Neural cell (in vitro differentiated cells): ENCODE data around the gene EHMT1. TPM values are rescaled to one million over a fixed set of nuclear protein-coding genes. Genes with fewer than 3 reads are reported as not detected.

ENCODE experiments used
- H2AFZ ChIP-seq: fragments of 200-600, 300-800 bp; sonication (generic), shearing (Covaris generic); 2 replicates; pipeline ENCODE4 v1.6.0; 2014; ENCODE audit warnings: low read depth, mild to moderate bottlenecking, antibody characterized with exemption, low read length, moderate library complexity
- H3F3A ChIP-seq: fragments of 200-600 bp; shearing (Covaris generic); 2 replicates; pipeline ENCODE4 v1.6.1; 2016; ENCODE audit warnings: mild to moderate bottlenecking, moderate library complexity, mixed read lengths, antibody characterized with exemption, low read length; ENCODE audit not compliant: insufficient read depth, poor library complexity, severe bottlenecking
- H3K27ac ChIP-seq: fragments of 200-600, 300-800 bp; sonication (generic), shearing (Covaris generic); 2 replicates; pipeline ENCODE4 v1.5.1; 2014; ENCODE audit warnings: mild to moderate bottlenecking, low read length, moderate library complexity
- H3K27me3 ChIP-seq: fragments of 300-800, 200-600 bp; sonication (generic), shearing (Covaris generic); 2 replicates; pipeline ENCODE4 v1.6.0; 2014; ENCODE audit warnings: mild to moderate bottlenecking, low read depth, low read length, moderate library complexity; ENCODE audit not compliant: insufficient read depth
- H3K36me3 ChIP-seq: fragments of 300-800, 200-600 bp; sonication (generic), shearing (Covaris generic); 2 replicates; pipeline ENCODE4 v1.5.1; 2014; ENCODE audit warnings: mild to moderate bottlenecking, antibody characterized with exemption, low read length, moderate library complexity; ENCODE audit not compliant: insufficient read depth
- H3K4me2 ChIP-seq: fragments of 300-800, 200-600 bp; sonication (generic), shearing (Covaris generic); 2 replicates; pipeline ENCODE4 v1.6.0; 2014; ENCODE audit warnings: mild to moderate bottlenecking, low read length
- H3K4me3 ChIP-seq: fragments of 300-800, 200-600 bp; sonication (generic), shearing (Covaris generic); 2 replicates; pipeline ENCODE4 v1.5.1; 2014; ENCODE audit warnings: mild to moderate bottlenecking, low read length, moderate library complexity
- H3K79me2 ChIP-seq: fragments of 200-600 bp; shearing (Covaris generic); replicated peaks from 2 replicates; pipeline ENCODE4 v1.6.0; 2014; ENCODE audit warnings: mild to moderate bottlenecking, low read length, moderate library complexity; ENCODE audit not compliant: insufficient read depth
- H3K9ac ChIP-seq: fragments of 300-800, 200-600 bp; sonication (generic), shearing (Covaris generic); 2 replicates; pipeline ENCODE4 v1.6.1; 2016; ENCODE audit warnings: mild to moderate bottlenecking, low read length, mixed read lengths
- H3K9me2 ChIP-seq: fragments of 200-600 bp; shearing (Covaris generic); 2 replicates; pipeline ENCODE4 v1.6.1; 2016; ENCODE audit warnings: mild to moderate bottlenecking, low read length, mixed read lengths; ENCODE audit not compliant: insufficient read depth
- H3K9me3 ChIP-seq: fragments of 200-600, 300-800 bp; sonication (generic), shearing (Covaris generic); 2 replicates; pipeline ENCODE4 v1.6.1; 2016; ENCODE audit warnings: mild to moderate bottlenecking, mixed run types, low read length, moderate library complexity, mixed read lengths
- H4K20me1 ChIP-seq: fragments of 200-600 bp; shearing (Covaris generic); 2 replicates; pipeline ENCODE4 v1.6.1; 2016; ENCODE audit warnings: mild to moderate bottlenecking, mixed run types; ENCODE audit not compliant: insufficient read depth
- EP300 ChIP-seq: fragments of 450-650 bp; conservative IDR thresholded peaks from 2 replicates; pipeline ENCODE4 v1.6.1; 2014; ENCODE audit warnings: antibody characterized with exemption, mild to moderate bottlenecking, moderate library complexity; ENCODE audit not compliant: poor library complexity, severe bottlenecking
- EZH2 ChIP-seq: fragments of 200-600, 300-800 bp; shearing (Covaris generic), sonication (generic); IDR thresholded peaks from 2 replicates; pipeline ENCODE4 v1.6.1; 2014; ENCODE audit warnings: antibody characterized with exemption, low read length, borderline replicate concordance, mild to moderate bottlenecking; ENCODE audit not compliant: insufficient read depth, poor library complexity, severe bottlenecking
- MXI1 ChIP-seq: fragments of 450-650 bp; conservative IDR thresholded peaks from 2 replicates; pipeline ENCODE4 v1.6.1; 2014; ENCODE audit warnings: antibody characterized with exemption, mild to moderate bottlenecking; ENCODE audit not compliant: poor library complexity, severe bottlenecking
- POLR2AphosphoS5 ChIP-seq: IDR thresholded peaks from 2 replicates; pipeline ENCODE4 v1.6.1; 2012
- RAD21 ChIP-seq: fragments of 450-650 bp; conservative IDR thresholded peaks from 2 replicates; pipeline ENCODE4 v1.6.1; 2014; ENCODE audit warnings: antibody characterized with exemption, mild to moderate bottlenecking, moderate library complexity
- SMC3 ChIP-seq: fragments of 450-650 bp; conservative IDR thresholded peaks from 2 replicates; pipeline ENCODE4 v1.6.1; 2014; ENCODE audit warnings: antibody characterized with exemption, mild to moderate bottlenecking, moderate library complexity; ENCODE audit not compliant: poor library complexity
- TAF1 ChIP-seq: IDR thresholded peaks from 2 replicates; pipeline ENCODE4 v1.6.1; 2012; ENCODE audit warnings: low read depth
- polyA plus RNA-seq: library from polyadenylated mRNA; depleted of rRNA; stranded (reverse); fragments of >200 nt; gene quantifications from 2 replicates; pipeline ENCODE4 v1.2.3, GENCODE V29; 2014
- TF ChIP-seq, protein P1 (sequence below): IDR thresholded peaks from 2 replicates; pipeline ENCODE4 v1.6.1; 2012; ENCODE audit warnings: borderline replicate concordance
- TF ChIP-seq, protein P2 (sequence below): fragments of 450-650 bp; IDR thresholded peaks from 2 replicates; pipeline ENCODE4 v1.5.1; 2014; ENCODE audit warnings: antibody characterized with exemption, mild to moderate bottlenecking, moderate library complexity; ENCODE audit not compliant: poor library complexity, severe bottlenecking

EHMT1 gene
- polyA plus RNA-seq, 1 donor from 2014 or later, result 53.0 TPM

DNA sequence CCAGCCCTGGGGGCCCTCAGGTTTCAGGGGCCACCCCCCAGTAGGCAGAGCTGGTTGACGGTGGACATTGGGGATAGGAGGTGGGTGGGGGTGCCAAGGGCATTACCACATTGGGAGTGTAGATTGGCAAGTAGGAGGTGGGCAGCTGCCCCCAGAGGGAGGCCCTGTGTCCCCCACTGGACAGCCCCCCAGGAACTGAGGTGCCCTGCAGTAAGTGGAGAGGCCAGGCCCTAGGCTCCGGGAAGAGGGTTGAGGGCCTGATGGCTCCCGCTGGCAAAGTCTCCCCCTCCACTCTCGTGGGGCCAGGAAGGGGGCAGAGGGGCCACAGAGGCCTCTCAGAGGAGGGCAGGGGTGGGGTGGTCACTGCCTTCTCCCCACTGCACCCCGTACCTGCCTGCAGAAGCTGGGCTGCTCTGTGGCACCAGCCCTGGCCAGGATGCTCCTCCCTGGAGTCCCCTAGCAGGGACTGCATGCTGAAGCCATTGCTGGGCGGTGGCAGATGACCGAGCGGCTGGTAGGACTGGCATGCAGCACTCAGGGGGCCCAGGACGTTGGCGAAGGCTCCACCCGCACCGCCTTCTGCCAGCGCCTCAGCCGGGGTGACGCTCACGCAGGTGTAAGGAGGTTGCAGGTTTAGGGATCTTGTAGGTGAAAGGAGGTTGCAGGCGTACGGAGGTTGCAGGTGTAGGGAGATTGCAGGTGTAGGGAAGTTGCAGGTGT lies 169.1 kb downstream of the EHMT1 start:
- no peak overlapping the region for H3K9ac ChIP-seq
- H4K20me1 ChIP-seq, result no peaks in the 10 kb centered on the region
- H3F3A ChIP-seq, result no peaks in the 10 kb centered on the region
- no peak overlapping the region for H3K27ac ChIP-seq
- H3K4me2 ChIP-seq, result no peak overlapping the region
- H3K79me2 ChIP-seq, result no peaks in the 10 kb centered on the region
- no peaks in the 10 kb centered on the region for H3K36me3 ChIP-seq
- H2AFZ ChIP-seq, result no peak overlapping the region
- H3K4me3 ChIP-seq, result no peak overlapping the region
- no peaks in the 10 kb centered on the region for H3K9me2 ChIP-seq
- no peaks in the 10 kb centered on the region for H3K27me3 ChIP-seq
- H3K9me3 ChIP-seq, result no peaks in the 10 kb centered on the region
- TF ChIP-seq EZH2 (no peak), SMC3 (no peak), MXI1 (no peak), RAD21 (no peak), TAF1 (no peak), EP300 (no peak), POLR2AphosphoS5 (no peak)
- TF ChIP-seq, protein P1, sequence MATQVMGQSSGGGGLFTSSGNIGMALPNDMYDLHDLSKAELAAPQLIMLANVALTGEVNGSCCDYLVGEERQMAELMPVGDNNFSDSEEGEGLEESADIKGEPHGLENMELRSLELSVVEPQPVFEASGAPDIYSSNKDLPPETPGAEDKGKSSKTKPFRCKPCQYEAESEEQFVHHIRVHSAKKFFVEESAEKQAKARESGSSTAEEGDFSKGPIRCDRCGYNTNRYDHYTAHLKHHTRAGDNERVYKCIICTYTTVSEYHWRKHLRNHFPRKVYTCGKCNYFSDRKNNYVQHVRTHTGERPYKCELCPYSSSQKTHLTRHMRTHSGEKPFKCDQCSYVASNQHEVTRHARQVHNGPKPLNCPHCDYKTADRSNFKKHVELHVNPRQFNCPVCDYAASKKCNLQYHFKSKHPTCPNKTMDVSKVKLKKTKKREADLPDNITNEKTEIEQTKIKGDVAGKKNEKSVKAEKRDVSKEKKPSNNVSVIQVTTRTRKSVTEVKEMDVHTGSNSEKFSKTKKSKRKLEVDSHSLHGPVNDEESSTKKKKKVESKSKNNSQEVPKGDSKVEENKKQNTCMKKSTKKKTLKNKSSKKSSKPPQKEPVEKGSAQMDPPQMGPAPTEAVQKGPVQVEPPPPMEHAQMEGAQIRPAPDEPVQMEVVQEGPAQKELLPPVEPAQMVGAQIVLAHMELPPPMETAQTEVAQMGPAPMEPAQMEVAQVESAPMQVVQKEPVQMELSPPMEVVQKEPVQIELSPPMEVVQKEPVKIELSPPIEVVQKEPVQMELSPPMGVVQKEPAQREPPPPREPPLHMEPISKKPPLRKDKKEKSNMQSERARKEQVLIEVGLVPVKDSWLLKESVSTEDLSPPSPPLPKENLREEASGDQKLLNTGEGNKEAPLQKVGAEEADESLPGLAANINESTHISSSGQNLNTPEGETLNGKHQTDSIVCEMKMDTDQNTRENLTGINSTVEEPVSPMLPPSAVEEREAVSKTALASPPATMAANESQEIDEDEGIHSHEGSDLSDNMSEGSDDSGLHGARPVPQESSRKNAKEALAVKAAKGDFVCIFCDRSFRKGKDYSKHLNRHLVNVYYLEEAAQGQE, result no peak
- TF ChIP-seq, protein P2, sequence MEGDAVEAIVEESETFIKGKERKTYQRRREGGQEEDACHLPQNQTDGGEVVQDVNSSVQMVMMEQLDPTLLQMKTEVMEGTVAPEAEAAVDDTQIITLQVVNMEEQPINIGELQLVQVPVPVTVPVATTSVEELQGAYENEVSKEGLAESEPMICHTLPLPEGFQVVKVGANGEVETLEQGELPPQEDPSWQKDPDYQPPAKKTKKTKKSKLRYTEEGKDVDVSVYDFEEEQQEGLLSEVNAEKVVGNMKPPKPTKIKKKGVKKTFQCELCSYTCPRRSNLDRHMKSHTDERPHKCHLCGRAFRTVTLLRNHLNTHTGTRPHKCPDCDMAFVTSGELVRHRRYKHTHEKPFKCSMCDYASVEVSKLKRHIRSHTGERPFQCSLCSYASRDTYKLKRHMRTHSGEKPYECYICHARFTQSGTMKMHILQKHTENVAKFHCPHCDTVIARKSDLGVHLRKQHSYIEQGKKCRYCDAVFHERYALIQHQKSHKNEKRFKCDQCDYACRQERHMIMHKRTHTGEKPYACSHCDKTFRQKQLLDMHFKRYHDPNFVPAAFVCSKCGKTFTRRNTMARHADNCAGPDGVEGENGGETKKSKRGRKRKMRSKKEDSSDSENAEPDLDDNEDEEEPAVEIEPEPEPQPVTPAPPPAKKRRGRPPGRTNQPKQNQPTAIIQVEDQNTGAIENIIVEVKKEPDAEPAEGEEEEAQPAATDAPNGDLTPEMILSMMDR, result no peak

DNA sequence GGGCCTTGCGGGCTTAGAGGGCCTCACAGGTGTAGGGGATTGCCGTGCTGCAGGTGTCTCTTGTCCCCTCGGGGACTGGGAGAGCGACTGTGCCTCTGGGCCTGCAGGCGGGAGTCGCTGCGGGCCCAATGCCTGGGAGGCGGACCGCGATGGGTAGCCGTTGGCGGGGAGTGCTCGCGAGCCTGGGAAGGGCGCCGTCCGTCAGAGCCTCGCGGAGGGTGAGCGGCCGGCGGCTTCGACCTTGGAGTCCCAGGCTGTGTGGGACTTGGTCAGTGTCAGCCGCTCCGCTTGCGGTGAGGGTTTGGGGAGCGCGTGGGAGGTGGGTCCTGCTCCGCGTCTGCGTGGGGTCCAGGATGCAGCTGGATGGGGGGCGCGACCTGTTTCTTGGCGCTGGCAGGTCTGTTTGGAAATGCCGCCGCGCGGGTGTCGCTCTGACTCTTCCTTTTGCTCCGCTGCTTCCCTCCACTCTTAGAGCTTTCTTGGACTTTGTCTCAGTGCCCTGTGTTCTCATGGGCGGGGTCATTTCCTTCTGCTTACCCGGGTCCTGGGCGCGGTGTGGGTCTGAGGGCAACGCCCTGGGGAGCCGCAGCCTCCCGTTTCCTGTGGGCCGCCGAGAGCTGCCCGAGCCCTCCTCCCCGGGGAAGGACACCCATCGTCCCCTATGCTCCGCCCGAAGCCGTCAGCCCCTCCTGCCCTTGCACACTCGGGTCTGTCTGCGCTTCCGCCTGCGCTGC lies 169.9 kb downstream of the EHMT1 start:
- H3K9me2 ChIP-seq, result no peaks in the 10 kb centered on the region
- H3F3A ChIP-seq, result no peaks in the 10 kb centered on the region
- H4K20me1 ChIP-seq, result no peaks in the 10 kb centered on the region
- no peak overlapping the region for H3K27ac ChIP-seq
- no peak overlapping the region for H2AFZ ChIP-seq
- TF ChIP-seq EZH2 (no peak), RAD21 (no peak), TAF1 (no peak), MXI1 (no peak), POLR2AphosphoS5 (no peak), EP300 (no peak), SMC3 (no peak)
- TF ChIP-seq, protein P1, result no peak
- TF ChIP-seq, protein P2, result no peak
- H3K9me3 ChIP-seq, result no peaks in the 10 kb centered on the region
- no peak overlapping the region for H3K9ac ChIP-seq
- H3K4me3 ChIP-seq, result no peak overlapping the region
- H3K36me3 ChIP-seq, result no peaks in the 10 kb centered on the region
- no peaks in the 10 kb centered on the region for H3K79me2 ChIP-seq
- H3K4me2 ChIP-seq, result no peak overlapping the region
- H3K27me3 ChIP-seq, result no peaks in the 10 kb centered on the region
